Stimulated activated naive B cell treated with anti-CD40 and anti-IgM and Interleukin-4, amounts not matched to agents 10 μg/mL and 1 μg/mL and 100 μg/mL, for 72 hours (primary cell): ENCODE measurements around the gene TELO2.

ENCODE experiments used
- ATAC-seq, 2 donors: fragments of 150-1000 bp; cut with Tn5 transposase; replicated peaks; 2 replicates each; pipeline ENCODE4 v1.10.0; 2021; ENCODE audit warnings: moderate library complexity in 1 of 2
- DNase-seq: peaks from one replicate; pipeline ENCODE4 v3.0.0; 2021
- H3K27ac Mint-ChIP-seq: one replicate; pipeline ENCODE4 v1.8.0; 2022; ENCODE audit warnings: mild to moderate bottlenecking, mixed read lengths
- H3K27me3 Mint-ChIP-seq, 2 donors: one replicate each; pipeline ENCODE4 v1.8.0; 2022; ENCODE audit warnings: mixed read lengths in 2 of 2
- H3K36me3 Mint-ChIP-seq, 2 donors: one replicate each; pipeline ENCODE4 v1.8.0; 2022; ENCODE audit warnings: mixed read lengths in 2 of 2, mild to moderate bottlenecking in 1 of 2
- H3K4me1 Mint-ChIP-seq, 2 donors: one replicate each; pipeline ENCODE4 v1.8.0; 2022; ENCODE audit warnings: mixed read lengths in 2 of 2, mild to moderate bottlenecking in 1 of 2
- H3K4me3 Mint-ChIP-seq, 2 donors: one replicate each; pipeline ENCODE4 v1.8.0; 2022; ENCODE audit warnings: mild to moderate bottlenecking in 2 of 2, mixed read lengths in 2 of 2, moderate library complexity in 1 of 2
- H3K9me3 Mint-ChIP-seq, 2 donors: one replicate each; pipeline ENCODE4 v1.8.0; 2022; ENCODE audit warnings: mixed read lengths in 2 of 2, mild to moderate bottlenecking in 1 of 2

TELO2 gene

GRCh38 chr16:1557576-1557975 lies 64.4 kb downstream of the TELO2 start:
- Mint-ChIP-seq H3K9me3 (no peaks in the 10 kb centered on the region), H3K27ac (peak overlapping the region; percentile 34), H3K4me1 (no peaks in the 10 kb centered on the region), H3K36me3 (peaks cover 10 to 22% of the 10 kb centered on the region in 2 donors), H3K27me3 (no peaks in the 10 kb centered on the region), H3K4me3 (no peak overlapping the region)
- ATAC-seq (no peak), DNase-seq (no peak)

- Mint-ChIP-seq H3K36me3 (peaks cover 10 to 14% of the 10 kb centered on the region in 2 donors), H3K27me3 (no peaks in the 10 kb centered on the region), H3K9me3 (no peaks in the 10 kb centered on the region), H3K4me1 (no peaks in the 10 kb centered on the region), H3K27ac (no peak overlapping the region), H3K4me3 (no peak overlapping the region)
- ATAC-seq, result no peak
- no peak for DNase-seq
Observed at GRCh38 chr16:1559446-1559975, 66.4 kb downstream of the TELO2 start.
